Cerebellar cortex (tissue), 1 donor: ENCODE results near the gene PHLDA2.
A peak's percentile ranks its signal among the peaks of the same experiment; 100 is the strongest.
"Not testable (repeated sequence)": the region's sequence is repeated elsewhere in the genome, so short reads cannot be mapped to it uniquely, and the experiment has no call there.

ENCODE experiments used
- DNase-seq: peaks from one replicate; pipeline ENCODE4 v3.0.0-alpha.2; 2015; ENCODE audit warnings: low spot score

PHLDA2 gene

GRCh38 chr11:2914455-2915195 is 14.6 kb downstream of the PHLDA2 start:
- no peak for DNase-seq

- DNase-seq: no peak
Observed at GRCh38 chr11:2913776-2914175, 15.4 kb downstream of the PHLDA2 start.

- no peak for DNase-seq
Observed at GRCh38 chr11:2913019-2913431, 16.2 kb downstream of the PHLDA2 start.

- DNase-seq: no peak
Observed at GRCh38 chr11:2912498-2912897, 16.7 kb downstream of the PHLDA2 start.

GRCh38 chr11:2911785-2912391 is 17.3 kb downstream of the PHLDA2 start:
- no peak for DNase-seq

- no peak for DNase-seq
Observed at GRCh38 chr11:2911088-2911784, 18.0 kb downstream of the PHLDA2 start.

- no peak for DNase-seq
Observed at GRCh38 chr11:2910401-2910955, 18.7 kb downstream of the PHLDA2 start.

GRCh38 chr11:2909133-2909902 is 19.9 kb downstream of the PHLDA2 start:
- no peak for DNase-seq

- no peak for DNase-seq
Observed at GRCh38 chr11:2908130-2908529, 21.1 kb downstream of the PHLDA2 start.

GRCh38 chr11:2905299-2905698 is 23.9 kb downstream of the PHLDA2 start:
- DNase-seq: not testable (repeated sequence)

GRCh38 chr11:2904153-2905052 is 24.8 kb downstream of the PHLDA2 start:
- DNase-seq: no peak

GRCh38 chr11:2903672-2904011 is 25.6 kb downstream of the PHLDA2 start:
- no peak for DNase-seq

- no peak for DNase-seq
Observed at GRCh38 chr11:2902784-2903671, 26.2 kb downstream of the PHLDA2 start.

- DNase-seq: peak; percentile 67
Observed at GRCh38 chr11:2901854-2902783, 27.1 kb downstream of the PHLDA2 start.

GRCh38 chr11:2901196-2901796 is 27.9 kb downstream of the PHLDA2 start:
- no peak for DNase-seq

- DNase-seq: no peak
Observed at GRCh38 chr11:2899080-2899783, 30.0 kb downstream of the PHLDA2 start.

- no peak for DNase-seq
Observed at GRCh38 chr11:2898366-2899079, 30.7 kb downstream of the PHLDA2 start.
